Mucosa of descending colon (tissue), 3 donors: Measurements from ENCODE around the gene DCAKD. TPM values are rescaled to one million over a fixed set of nuclear protein-coding genes. Genes with fewer than 3 reads are reported as not detected.
"Not testable (repeated sequence)": the region's sequence is repeated elsewhere in the genome, so short reads cannot be mapped to it uniquely, and the experiment has no call there.

ENCODE experiments used
- ATAC-seq: fragments of 200-7000 bp; cut with Tn5 transposase; one replicate; pipeline ENCODE4 v1.9.1; 2020; ENCODE audit warnings: mild to moderate bottlenecking, moderate library complexity
- DNase-seq, 3 donors: peaks; one replicate each; pipeline ENCODE4 v3.0.0-alpha.2; 2020
- H3K36me3 ChIP-seq: fragments of 200-600 bp; one replicate; pipeline ENCODE4 v1.8.0; 2021; ENCODE audit warnings: low read depth, mild to moderate bottlenecking
- H3K4me1 ChIP-seq: fragments of 200-600 bp; one replicate; pipeline ENCODE4 v1.8.0; 2021; ENCODE audit warnings: low read depth, mild to moderate bottlenecking
- H3K4me3 ChIP-seq: fragments of 200-600 bp; one replicate; pipeline ENCODE4 v1.8.0; 2021; ENCODE audit warnings: mild to moderate bottlenecking
- H3K9me3 ChIP-seq: fragments of 200-600 bp; one replicate; pipeline ENCODE4 v1.8.0; 2021; ENCODE audit warnings: mild to moderate bottlenecking
- intact Hi-C, 2 donors: fragments of 100-400 bp; cut with DNase I in 1 of 2; cut with micrococcal nuclease in 1 of 2; formaldehyde crosslinking; loops; one replicate each; pipeline versions ENCODE4 v1.11.0 to v1.11.1; 2022; cut with DNase I, micrococcal nuclease
- total RNA-seq, 3 donors: library from RNA; stranded (reverse); fragmentation: NEBNext Ultra II Directional in 2 of 3; extraction: Animal tissue kit (Norgen Biotek cat#: 25700) in 2 of 3; gene quantifications; one replicate each; pipeline versions ENCODE4 v1.2.1 to v1.2.4, GENCODE V29; 2021 to 2023
- TF ChIP-seq, protein P1 (sequence below): fragments of 200-600 bp; IDR thresholded peaks from one replicate; pipeline ENCODE4 v1.8.0; 2022; ENCODE audit warnings: antibody characterized with exemption, mild to moderate bottlenecking
- donor health status: DM: no; HTN: no; CAD: no; lungs with moderate emphysema.
- donor health status: DM: no; HTN: no; CAD: no.
- donor health status: DM: no; HTN: yes; CAD: no.

The DCAKD gene
- total RNA-seq, 3 donors from 2014 or later, result 21.6 to 29.0 (median 24.8) TPM

DNA sequence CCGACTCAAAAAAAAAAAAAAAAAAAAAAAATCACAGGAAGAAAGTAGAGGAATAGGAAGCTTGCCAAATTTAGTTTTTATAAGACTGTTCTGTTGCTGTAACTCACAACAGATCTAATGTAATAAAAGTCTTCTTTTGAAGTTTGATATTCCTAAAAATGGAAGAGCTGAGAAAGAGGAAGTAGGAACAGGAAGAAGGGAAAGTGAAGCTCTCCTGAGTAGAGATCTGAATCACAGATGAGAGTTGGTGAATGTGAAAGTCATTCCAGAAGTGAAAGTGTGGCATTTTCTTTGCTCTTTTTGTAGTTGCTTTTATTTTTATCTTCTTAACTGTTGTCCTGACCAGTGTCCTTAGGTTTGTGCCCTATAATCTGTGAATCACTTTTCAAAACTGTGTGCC, 11.8 kb upstream of the DCAKD start:
- Histone ChIP-seq H3K9me3 (no peaks in the 10 kb centered on the region), H3K4me3 (no peak overlapping the region), H3K4me1 (peaks cover 65% of the 10 kb centered on the region), H3K36me3 (no peaks in the 10 kb centered on the region)
- TF ChIP-seq, protein P1, sequence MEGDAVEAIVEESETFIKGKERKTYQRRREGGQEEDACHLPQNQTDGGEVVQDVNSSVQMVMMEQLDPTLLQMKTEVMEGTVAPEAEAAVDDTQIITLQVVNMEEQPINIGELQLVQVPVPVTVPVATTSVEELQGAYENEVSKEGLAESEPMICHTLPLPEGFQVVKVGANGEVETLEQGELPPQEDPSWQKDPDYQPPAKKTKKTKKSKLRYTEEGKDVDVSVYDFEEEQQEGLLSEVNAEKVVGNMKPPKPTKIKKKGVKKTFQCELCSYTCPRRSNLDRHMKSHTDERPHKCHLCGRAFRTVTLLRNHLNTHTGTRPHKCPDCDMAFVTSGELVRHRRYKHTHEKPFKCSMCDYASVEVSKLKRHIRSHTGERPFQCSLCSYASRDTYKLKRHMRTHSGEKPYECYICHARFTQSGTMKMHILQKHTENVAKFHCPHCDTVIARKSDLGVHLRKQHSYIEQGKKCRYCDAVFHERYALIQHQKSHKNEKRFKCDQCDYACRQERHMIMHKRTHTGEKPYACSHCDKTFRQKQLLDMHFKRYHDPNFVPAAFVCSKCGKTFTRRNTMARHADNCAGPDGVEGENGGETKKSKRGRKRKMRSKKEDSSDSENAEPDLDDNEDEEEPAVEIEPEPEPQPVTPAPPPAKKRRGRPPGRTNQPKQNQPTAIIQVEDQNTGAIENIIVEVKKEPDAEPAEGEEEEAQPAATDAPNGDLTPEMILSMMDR, result no peak
- intact Hi-C loops, result no loop called here
- DNase-seq (no peak), ATAC-seq (no peak)

DNA sequence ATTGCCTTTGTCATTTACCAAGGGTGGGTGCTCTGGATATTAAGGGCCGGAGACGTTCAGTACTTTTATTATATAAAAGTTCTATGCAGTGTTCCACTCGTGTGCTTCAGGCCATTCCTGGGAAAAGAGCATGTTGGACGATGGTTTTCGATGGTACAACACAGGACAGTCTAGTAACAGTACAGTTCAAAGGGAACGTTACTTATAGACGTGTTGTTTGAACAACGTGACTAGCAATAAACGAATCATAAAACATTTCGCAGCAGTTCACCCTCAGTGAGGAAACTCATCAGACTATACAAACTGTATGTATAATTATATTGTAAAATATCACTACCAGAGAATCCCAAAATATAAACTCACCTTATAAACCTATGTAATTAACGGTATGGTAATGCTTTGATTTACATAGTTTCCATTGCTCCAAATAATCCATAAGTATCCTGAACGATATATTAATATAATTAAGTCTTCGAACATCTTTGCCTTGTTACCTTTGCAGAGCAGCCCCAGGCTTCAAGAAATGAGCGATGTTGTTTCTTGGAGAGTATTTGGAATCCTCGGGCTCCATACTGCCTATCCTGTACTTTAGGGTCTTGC, 10.3 kb upstream of the DCAKD start:
- peaks cover 60% of the 10 kb centered on the region for H3K4me1 ChIP-seq
- ATAC-seq, result peak; percentile 60

DNA sequence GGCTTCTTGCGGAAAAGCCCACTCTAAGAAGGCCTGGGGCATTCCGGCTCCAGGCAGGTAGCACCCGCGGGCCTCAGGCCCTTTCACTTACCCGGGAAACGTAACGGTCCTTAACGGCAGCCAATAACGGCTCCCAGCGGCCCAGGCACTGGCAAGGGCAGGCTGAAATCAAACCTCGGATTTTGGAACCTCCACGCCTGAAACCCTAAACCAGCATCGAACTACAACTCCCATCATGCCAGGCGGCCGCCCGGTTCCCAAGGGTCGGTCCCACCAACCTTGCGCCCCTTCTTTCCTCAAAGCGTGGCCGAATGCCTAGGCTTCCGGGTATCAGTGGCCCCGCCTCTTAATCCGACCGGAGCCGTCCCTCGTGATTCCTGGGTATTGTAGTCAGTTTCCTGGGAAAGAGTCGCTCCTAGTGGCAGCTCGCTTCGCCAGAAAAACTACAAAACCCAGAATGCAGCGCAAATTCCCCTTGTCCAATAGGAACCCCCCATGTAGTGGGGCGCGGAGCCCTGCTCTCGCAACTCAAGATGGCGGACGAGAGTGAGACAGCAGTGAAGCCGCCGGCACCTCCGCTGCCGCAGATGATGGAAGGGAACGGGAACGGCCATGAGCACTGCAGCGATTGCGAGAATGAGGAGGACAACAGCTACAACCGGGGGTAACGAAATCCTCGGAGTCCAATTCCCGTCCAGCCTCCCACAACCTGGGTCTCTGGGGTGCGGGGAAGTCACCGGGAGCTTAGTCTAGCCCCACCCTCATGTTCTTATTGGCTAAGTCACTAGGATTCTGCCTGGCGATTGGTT, 9.6 kb upstream of the DCAKD start, which contains the start of gene NMT1:
NMT1 (plus strand) TSS at position 521 of the 809 bp plus-strand sequence; CDS start at position 534, 13 bp downstream.
- Histone ChIP-seq H3K4me3 (peak within 1 kb of the TSS; percentile 56), H3K4me1 (peaks cover 54% of the 10 kb centered on the region), H3K9me3 (no peaks in the 10 kb centered on the region), H3K36me3 (no peaks in the 10 kb centered on the region)
- intact Hi-C loops, result no loop called here
- ATAC-seq (peak; percentile 94), DNase-seq (peak; percentile 94 to 98 (median 97))
- TF ChIP-seq, protein P1, result no peak

More for the DNA sequence above, 10.3 kb upstream of the DCAKD start:
- Histone ChIP-seq H3K36me3 (no peaks in the 10 kb centered on the region), H3K9me3 (no peaks in the 10 kb centered on the region), H3K4me3 (peak overlapping the region; percentile 56)
- intact Hi-C loops, result no loop called here
- TF ChIP-seq, protein P1, result no peak
- no peak for DNase-seq

DNA sequence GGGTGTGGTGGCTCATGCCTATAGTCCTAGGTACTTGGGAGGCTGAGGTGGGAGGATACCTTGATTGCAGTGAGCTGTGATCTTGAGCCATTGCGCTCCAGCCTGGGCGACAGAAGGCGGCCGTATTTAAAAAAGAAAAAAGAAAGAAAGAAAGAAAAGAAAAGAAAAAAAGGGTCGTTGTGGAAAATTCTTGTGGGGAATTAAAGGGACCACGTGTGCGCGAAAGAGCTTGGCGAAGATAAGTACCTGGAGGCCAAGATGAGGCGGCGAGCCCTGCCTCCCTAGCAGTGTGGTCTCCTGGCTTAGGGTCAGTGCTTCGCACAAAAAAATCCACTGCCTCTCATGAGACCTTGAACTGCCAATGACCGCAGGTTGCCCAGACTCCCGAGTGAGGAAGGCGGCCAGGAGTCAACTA, 9.0 kb upstream of the DCAKD start:
- Histone ChIP-seq H3K36me3 (no peaks in the 10 kb centered on the region), H3K4me3 (peak overlapping the region; percentile 56), H3K4me1 (peaks cover 49% of the 10 kb centered on the region), H3K9me3 (no peaks in the 10 kb centered on the region)
- intact Hi-C loops, result no loop called here
- ATAC-seq, result peak; percentile 1
- DNase-seq, result no peak
- TF ChIP-seq, protein P1, result no peak

DNA sequence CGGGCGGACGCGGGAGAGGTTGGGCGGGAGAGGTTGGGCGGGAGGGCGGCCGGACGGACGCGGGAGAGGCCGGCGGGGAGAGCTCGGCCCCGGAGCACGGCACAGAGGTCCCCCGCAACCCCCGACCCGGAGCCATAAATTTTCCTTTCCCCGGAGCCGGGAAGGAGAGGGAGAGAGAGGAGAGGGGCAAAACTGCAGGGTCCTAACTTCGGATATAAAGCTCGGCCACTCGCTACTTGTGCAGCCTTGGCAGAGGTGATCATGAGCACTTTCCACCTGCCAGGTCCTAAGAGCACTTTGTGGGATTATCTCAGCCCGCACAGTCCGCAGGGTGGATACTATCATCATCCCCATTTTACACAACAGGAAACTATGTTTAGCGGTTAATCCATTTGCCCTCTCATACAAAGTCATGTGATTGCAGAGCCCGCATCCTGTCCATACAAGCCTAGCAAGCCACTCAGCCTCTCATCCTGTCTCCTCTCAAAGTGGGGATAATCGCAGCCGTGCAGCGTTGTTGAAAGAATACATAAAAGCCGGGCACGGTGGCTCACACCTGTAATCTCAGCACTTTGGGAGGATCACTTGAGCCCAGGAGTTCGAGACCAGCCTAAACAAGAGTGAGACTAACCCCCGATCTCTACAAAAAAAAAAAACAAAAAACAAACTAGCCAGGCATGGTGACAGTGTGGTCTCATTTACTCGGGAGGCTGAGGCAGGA, 780 bp upstream of the DCAKD start:
- ATAC-seq (peak; percentile 20), DNase-seq (peak in 2 of 3 donors; percentile 50 to 66)
- H3K9me3 ChIP-seq, result no peaks in the 10 kb centered on the region
- peaks cover 20% of the 10 kb centered on the region for H3K4me1 ChIP-seq
- peak overlapping the region; percentile 24 for H3K4me3 ChIP-seq
- intact Hi-C loops, result no loop called here
- H3K36me3 ChIP-seq, result no peaks in the 10 kb centered on the region
- TF ChIP-seq, protein P1, result no peak

DNA sequence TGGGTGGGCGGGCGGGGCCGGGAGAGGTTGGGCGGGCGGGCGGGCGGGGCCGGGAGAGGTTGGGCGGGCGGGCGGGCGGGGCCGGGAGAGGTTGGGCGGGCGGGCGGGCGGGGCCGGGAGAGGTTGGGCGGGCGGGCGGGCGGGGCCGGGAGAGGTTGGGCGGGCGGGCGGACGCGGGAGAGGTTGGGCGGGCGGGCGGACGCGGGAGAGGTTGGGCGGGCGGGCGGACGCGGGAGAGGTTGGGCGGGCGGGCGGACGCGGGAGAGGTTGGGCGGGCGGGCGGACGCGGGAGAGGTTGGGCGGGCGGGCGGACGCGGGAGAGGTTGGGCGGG, 254 bp upstream of the DCAKD start:
- H3K4me1 ChIP-seq, result peaks cover 20% of the 10 kb centered on the region
- H3K36me3 ChIP-seq, intact Hi-C loops, H3K9me3 ChIP-seq, ATAC-seq, DNase-seq: not testable (repeated sequence)
- peak overlapping the region; percentile 24 for H3K4me3 ChIP-seq
